ENCODE data around the gene MOGAT1. TPM values are rescaled to one million over a fixed set of nuclear protein-coding genes. Genes with fewer than 3 reads are reported as not detected.
A peak's percentile ranks its signal among the peaks of the same experiment; 100 is the strongest.

Gene MOGAT1
- total RNA-seq, 1 experiment from 2014 or later = not detected

- Histone ChIP-seq H3K27me3 (ENCODE audit: insufficient read depth, low read length) (peaks cover 2% of the 10 kb centered on the region; the same call in 1 of the 2 replicates), H2BK5ac (ENCODE audit: insufficient read length, low read length) (no peak overlapping the region), H3K4me2 (ENCODE audit: insufficient read depth, insufficient read length, low read length) (peak overlapping the region; percentile 84), H3K27ac (ENCODE audit: insufficient read length, low read depth, low read length) (no peak overlapping the region), H3K9me3 (ENCODE audit: control insufficient read depth, low read depth, low read length) (no peaks in the 10 kb centered on the region), H4K5ac (ENCODE audit: insufficient read length, low read depth, low read length) (no peak overlapping the region), H3K23ac (ENCODE audit: insufficient read length, low read depth, low read length) (no peak overlapping the region), H2BK20ac (ENCODE audit: low read depth, low read length, poor library complexity, severe bottlenecking) (no peak overlapping the region), H3K14ac (ENCODE audit: insufficient read depth, low read length) (no peak overlapping the region), H2AK5ac (ENCODE audit: insufficient read length, low read length) (no peak overlapping the region), H3K79me2 (ENCODE audit: insufficient read depth, low read length) (no peaks in the 10 kb centered on the region), H3K79me1 (ENCODE audit: insufficient read depth, low read depth, low read length, poor library complexity, severe bottlenecking) (no peaks in the 10 kb centered on the region), H4K91ac (ENCODE audit: insufficient read length, low read depth, low read length) (no peak overlapping the region), H3K23me2 (ENCODE audit: insufficient read length, low read depth, low read length, poor library complexity, severe bottlenecking) (peaks cover 11% of the 10 kb centered on the region), H2BK15ac (ENCODE audit: low read depth, low read length) (no peak overlapping the region), H3K9ac (ENCODE audit: extremely low read depth, insufficient read length, low read length) (no peak overlapping the region), H3T11ph (ENCODE audit: low read length) (no peak overlapping the region), H2AFZ (ENCODE audit: low read length) (no peak overlapping the region), H3K56ac (ENCODE audit: insufficient read length, low read depth, low read length) (no peak overlapping the region), H3K18ac (ENCODE audit: insufficient read length, low read depth, low read length) (no peak overlapping the region), H3K4ac (ENCODE audit: low read depth, low read length) (no peak overlapping the region), H4K8ac (replicated peaks; ENCODE audit: insufficient read length, low read depth, low read length) (no peak overlapping the region), H3K4me1 (ENCODE audit: insufficient read depth, low read length) (no peaks in the 10 kb centered on the region), H2BK120ac (ENCODE audit: low read depth, low read length, poor library complexity, severe bottlenecking) (no peak overlapping the region), H2BK12ac (ENCODE audit: insufficient read length, low read depth, low read length) (no peak overlapping the region), H4K20me1 (ENCODE audit: control insufficient read depth, insufficient read depth, insufficient read length) (no peaks in the 10 kb centered on the region)
- H3K36me3 Mint-ChIP-seq (ENCODE audit: insufficient read depth in 1 of 3, low read depth in 3 of 3) = no peaks in the 10 kb centered on the region; a peak in 1 of 7 replicates
- peaks cover 70% of the 10 kb centered on the region for H3K27me3 Mint-ChIP-seq (ENCODE audit: low read depth)
- H3K4me3 Mint-ChIP-seq = peak overlapping the region; percentile 67 to 69; a peak in 4 of 5 replicates
- H3K4me1 Mint-ChIP-seq = peaks cover 12 to 13% of the 10 kb centered on the region in 2 experiments
- no peak overlapping the region for H3K27ac Mint-ChIP-seq
- H3K9me3 Mint-ChIP-seq = no peaks in the 10 kb centered on the region; a peak in 1 of 5 replicates
- TF ChIP-seq, protein P1, sequence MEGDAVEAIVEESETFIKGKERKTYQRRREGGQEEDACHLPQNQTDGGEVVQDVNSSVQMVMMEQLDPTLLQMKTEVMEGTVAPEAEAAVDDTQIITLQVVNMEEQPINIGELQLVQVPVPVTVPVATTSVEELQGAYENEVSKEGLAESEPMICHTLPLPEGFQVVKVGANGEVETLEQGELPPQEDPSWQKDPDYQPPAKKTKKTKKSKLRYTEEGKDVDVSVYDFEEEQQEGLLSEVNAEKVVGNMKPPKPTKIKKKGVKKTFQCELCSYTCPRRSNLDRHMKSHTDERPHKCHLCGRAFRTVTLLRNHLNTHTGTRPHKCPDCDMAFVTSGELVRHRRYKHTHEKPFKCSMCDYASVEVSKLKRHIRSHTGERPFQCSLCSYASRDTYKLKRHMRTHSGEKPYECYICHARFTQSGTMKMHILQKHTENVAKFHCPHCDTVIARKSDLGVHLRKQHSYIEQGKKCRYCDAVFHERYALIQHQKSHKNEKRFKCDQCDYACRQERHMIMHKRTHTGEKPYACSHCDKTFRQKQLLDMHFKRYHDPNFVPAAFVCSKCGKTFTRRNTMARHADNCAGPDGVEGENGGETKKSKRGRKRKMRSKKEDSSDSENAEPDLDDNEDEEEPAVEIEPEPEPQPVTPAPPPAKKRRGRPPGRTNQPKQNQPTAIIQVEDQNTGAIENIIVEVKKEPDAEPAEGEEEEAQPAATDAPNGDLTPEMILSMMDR (conservative IDR thresholded peaks at IDR 0.05) = no peak
- DNase-seq = no peak
- WGBS (ENCODE audit: extremely low coverage, insufficient read length, low lambda C conversion rate) = no CpG with 5 or more reads among the region's 9 CpGs
These were observed 1.0 kb upstream of the MOGAT1 start for GRCh38 chr2:222670191-222671038.

Data from H9 (cell line).